CD14-positive monocyte (primary cell): ENCODE measurements around the gene CD2AP. TPM values are rescaled to one million over a fixed set of nuclear protein-coding genes. Genes with fewer than 3 reads are reported as not detected.

Experiments used
- DNase-seq, 3 donors: peaks; one replicate each; pipeline ENCODE4 v3.0.0-alpha.2; 2011 to 2022
- H2AFZ ChIP-seq: 2 replicates; pipeline ENCODE4 v1.6.0; 2012; ENCODE audit warnings: mild to moderate bottlenecking, low read depth, low read length, inconsistent platforms; ENCODE audit not compliant: insufficient read depth, poor library complexity, severe bottlenecking
- H3K27ac ChIP-seq, 2 donors: 1 replicate in 1 of 2; 2 replicates in 1 of 2; pipeline ENCODE4 v1.5.1; 2012 to 2013; ENCODE audit warnings: low read length in 2 of 2, control low read depth in 1 of 2, inconsistent platforms in 1 of 2, low read depth in 1 of 2, mild to moderate bottlenecking in 1 of 2
- H3K27me3 ChIP-seq, 2 donors: one replicate each; pipeline versions ENCODE4 v1.6.0 to v1.6.1; 2011 to 2013; ENCODE audit warnings: low read length in 2 of 2; ENCODE audit not compliant: control insufficient read depth in 2 of 2, insufficient read depth in 2 of 2
- H3K36me3 ChIP-seq, 2 donors: replicated peaks in 1 of 2; 1 replicate in 1 of 2; 2 replicates in 1 of 2; pipeline versions ENCODE4 v1.5.1 to v1.6.1; 2012 to 2013; ENCODE audit warnings: low read length in 2 of 2, control low read depth in 1 of 2, inconsistent platforms in 1 of 2, mild to moderate bottlenecking in 1 of 2; ENCODE audit not compliant: insufficient read depth in 2 of 2, control insufficient read depth in 1 of 2
- H3K4me1 ChIP-seq, 2 donors: 1 replicate in 1 of 2; 2 replicates in 1 of 2; pipeline versions ENCODE4 v1.5.1 to v1.6.1; 2012 to 2013; ENCODE audit warnings: low read length in 2 of 2, control low read depth in 1 of 2, inconsistent platforms in 1 of 2, mild to moderate bottlenecking in 1 of 2, moderate library complexity in 1 of 2; ENCODE audit not compliant: insufficient read depth in 2 of 2, control insufficient read depth in 1 of 2
- H3K4me2 ChIP-seq: replicated peaks from 2 replicates; pipeline ENCODE3; 2012; ENCODE audit warnings: low read length, moderate library complexity, mild to moderate bottlenecking; ENCODE audit not compliant: poor library complexity, severe bottlenecking; ENCODE audit errors: extremely low read depth
- H3K4me3 ChIP-seq, 3 experiments: fragments of 200-600 bp in 1 of 3; sonication (generic) in 1 of 3; replicated peaks in 1 of 3; 1 replicate in 2 of 3; 2 replicates in 1 of 3; pipeline ENCODE4 v1.5.1; 2011 to 2013; ENCODE audit warnings: low read length in 3 of 3, mild to moderate bottlenecking in 3 of 3, control low read depth in 2 of 3, low read depth in 2 of 3, inconsistent platforms in 1 of 3, moderate library complexity in 1 of 3
- H3K79me2 ChIP-seq: 2 replicates; pipeline ENCODE4 v1.6.0; 2012; ENCODE audit warnings: mild to moderate bottlenecking, control low read depth, inconsistent platforms, low read length, moderate library complexity; ENCODE audit not compliant: insufficient read depth
- H3K9ac ChIP-seq: 2 replicates; pipeline ENCODE4 v1.6.0; 2017; ENCODE audit warnings: low read length, mild to moderate bottlenecking; ENCODE audit not compliant: insufficient read depth, poor library complexity, severe bottlenecking
- H3K9me3 ChIP-seq, 2 donors: replicated peaks in 1 of 2; 1 replicate in 1 of 2; 2 replicates in 1 of 2; pipeline versions ENCODE4 v1.5.1 to v1.6.1; 2012 to 2013; ENCODE audit warnings: low read length in 2 of 2, control low read depth in 1 of 2; ENCODE audit not compliant: control insufficient read depth in 1 of 2, insufficient read depth in 1 of 2
- H4K20me1 ChIP-seq: 2 replicates; pipeline ENCODE4 v1.6.0; 2012; ENCODE audit warnings: mild to moderate bottlenecking, low read length, control low read depth, moderate library complexity; ENCODE audit not compliant: insufficient read depth
- H3K27ac Mint-ChIP-seq, 7 donors: one replicate each; pipeline ENCODE4 v1.8.0; 2020; ENCODE audit warnings: mild to moderate bottlenecking in 7 of 7, mixed read lengths in 7 of 7, moderate library complexity in 6 of 7, inconsistent platforms in 2 of 7
- H3K27me3 Mint-ChIP-seq, 3 donors: one replicate each; pipeline ENCODE4 v1.8.0; 2021 to 2022; ENCODE audit warnings: low read depth in 3 of 3, mild to moderate bottlenecking in 3 of 3, mixed read lengths in 3 of 3, moderate library complexity in 3 of 3, inconsistent platforms in 1 of 3
- H3K36me3 Mint-ChIP-seq, 2 donors: one replicate each; pipeline ENCODE4 v1.8.0; 2020; ENCODE audit warnings: mixed read lengths in 2 of 2, inconsistent platforms in 1 of 2, mild to moderate bottlenecking in 1 of 2
- H3K4me1 Mint-ChIP-seq: one replicate; pipeline ENCODE4 v1.8.0; 2020; ENCODE audit warnings: mild to moderate bottlenecking, mixed read lengths
- H3K4me3 Mint-ChIP-seq, 2 donors: one replicate each; pipeline ENCODE4 v1.8.0; 2020; ENCODE audit warnings: mild to moderate bottlenecking in 2 of 2, mixed read lengths in 2 of 2, moderate library complexity in 1 of 2
- H3K9me3 Mint-ChIP-seq, 7 donors: one replicate each; pipeline ENCODE4 v1.8.0; 2020 to 2022; ENCODE audit warnings: mixed read lengths in 7 of 7, mild to moderate bottlenecking in 6 of 7, moderate library complexity in 6 of 7, inconsistent platforms in 2 of 7
- CTCF ChIP-seq: fragments of 200-600 bp; IDR thresholded peaks from one replicate; pipeline ENCODE4 v1.8.0; 2022; ENCODE audit warnings: antibody characterized with exemption, mild to moderate bottlenecking
- WGBS: methylation state at CpG from one replicate; pipeline ENCODE4 v1.1.5; 2013; ENCODE audit warnings: missing lambda C conversion rate; ENCODE audit not compliant: insufficient coverage; 5-methylcytosine and 5-hydroxymethylcytosine counted together
- intact Hi-C, 2 donors: fragments of 100-400 bp; cut with micrococcal nuclease; formaldehyde crosslinking; loops; one replicate each; pipeline versions ENCODE4 v1.15.0 to v1.15.1; 2023
- polyA plus RNA-seq, 3 donors: library from polyadenylated mRNA; depleted of rRNA in 1 of 3; unstranded in 2 of 3; stranded (reverse) in 1 of 3; fragments of 300-500 nt in 2 of 3; fragments of >200 nt in 1 of 3; fragmentation: Illumina TruSeq in 2 of 3; gene quantifications; 1 replicate in 2 of 3; 2 replicates in 1 of 3; pipeline ENCODE4 v1.2.3, GENCODE V29; 2012 to 2021

Gene CD2AP
- polyA plus RNA-seq, 3 donors = 1.5 to 2.4 (median 2.0) TPM

- H3K9me3 ChIP-seq = no peaks in the 10 kb centered on the region
- Mint-ChIP-seq H3K36me3 (no peaks in the 10 kb centered on the region), H3K27me3 (peaks cover 0 to 3% (median 2%) of the 10 kb centered on the region in 3 donors), H3K9me3 (no peaks in the 10 kb centered on the region), H3K27ac (no peak overlapping the region), H3K4me1 (no peaks in the 10 kb centered on the region), H3K4me3 (no peak overlapping the region)
- no peak overlapping the region for H3K27ac ChIP-seq
- no peaks in the 10 kb centered on the region for H3K36me3 ChIP-seq
- no peaks in the 10 kb centered on the region for H3K79me2 ChIP-seq
- TF ChIP-seq CTCF = no peak
- H3K4me3 ChIP-seq = no peak overlapping the region
- no peak overlapping the region for H2AFZ ChIP-seq
- 100% methylated on average over 1 of the region's 4 CpGs for WGBS
- DNase-seq = no peak
- H3K9ac ChIP-seq = no peak overlapping the region
- H3K27me3 ChIP-seq = no peaks in the 10 kb centered on the region
- intact Hi-C loops = no loop called here
- H4K20me1 ChIP-seq = no peaks in the 10 kb centered on the region
- H3K4me2 ChIP-seq = no peak overlapping the region
- no peaks in the 10 kb centered on the region for H3K4me1 ChIP-seq
Measured at GRCh38 chr6:47453372-47453936, 24.1 kb upstream of the CD2AP start.

GRCh38 chr6:47454713-47455396, 22.7 kb upstream of the CD2AP start:
- Mint-ChIP-seq H3K4me1 (no peaks in the 10 kb centered on the region), H3K9me3 (no peaks in the 10 kb centered on the region), H3K4me3 (no peak overlapping the region), H3K27ac (no peak overlapping the region), H3K36me3 (no peaks in the 10 kb centered on the region), H3K27me3 (peaks cover 0 to 3% (median 2%) of the 10 kb centered on the region in 3 donors)
- no peak for DNase-seq
- intact Hi-C loops = no loop called here
- no peak for TF ChIP-seq CTCF
- no peak overlapping the region for H3K4me2 ChIP-seq
- 95% methylated on average over 2 of the region's 6 CpGs for WGBS
- H3K36me3 ChIP-seq = no peaks in the 10 kb centered on the region
- H2AFZ ChIP-seq = no peak overlapping the region
- no peaks in the 10 kb centered on the region for H3K9me3 ChIP-seq
- H3K27me3 ChIP-seq = no peaks in the 10 kb centered on the region
- no peak overlapping the region for H3K27ac ChIP-seq
- H3K79me2 ChIP-seq = no peaks in the 10 kb centered on the region
- H3K4me3 ChIP-seq = no peak overlapping the region
- H3K9ac ChIP-seq = no peak overlapping the region
- H3K4me1 ChIP-seq = no peaks in the 10 kb centered on the region
- no peaks in the 10 kb centered on the region for H4K20me1 ChIP-seq
